GM23338 (cell line): ENCODE data around the gene CYP46A1. TPM values are rescaled to one million over a fixed set of nuclear protein-coding genes. Genes with fewer than 3 reads are reported as not detected.

Experiments used
- ATAC-seq: fragments of 200-7000 bp; cut with Tn5 transposase; 3 replicates; pipeline ENCODE4 v1.9.1; 2020
- DNase-seq: peaks from one replicate; pipeline ENCODE4 v3.0.0-alpha.2; 2015; ENCODE audit warnings: low spot score
- H2AFZ ChIP-seq: fragments of 200-600 bp; sonication (generic); 2 replicates; pipeline ENCODE4 v1.8.0; 2016; ENCODE audit warnings: antibody characterized with exemption, mild to moderate bottlenecking, moderate library complexity
- H3F3A ChIP-seq: fragments of 200-600 bp; sonication (generic); replicated peaks from 2 replicates; pipeline ENCODE4 v1.8.0; 2017; ENCODE audit warnings: antibody characterized with exemption, mixed run types, low read depth
- H3K27ac ChIP-seq: fragments of 200-600 bp; sonication (generic); 2 replicates; pipeline ENCODE4 v1.6.1; 2016; ENCODE audit warnings: low read depth
- H3K27me3 ChIP-seq: fragments of 200-600 bp; sonication (generic); 2 replicates; pipeline ENCODE4 v1.8.0; 2016; ENCODE audit warnings: mild to moderate bottlenecking, mixed run types, moderate library complexity; ENCODE audit not compliant: insufficient read depth
- H3K36me3 ChIP-seq: fragments of 200-600 bp; sonication (generic); 2 replicates; pipeline ENCODE4 v1.8.0; 2016; ENCODE audit warnings: mild to moderate bottlenecking; ENCODE audit not compliant: insufficient read depth
- H3K4me1 ChIP-seq: fragments of 200-600 bp; sonication (generic); 2 replicates; pipeline ENCODE4 v1.8.0; 2016; ENCODE audit warnings: mild to moderate bottlenecking, moderate library complexity; ENCODE audit not compliant: insufficient read depth
- H3K4me2 ChIP-seq: fragments of 200-600 bp; sonication (generic); 2 replicates; pipeline ENCODE4 v1.7.1; 2017; ENCODE audit warnings: mixed run types
- H3K4me3 ChIP-seq: fragments of 200-600 bp; sonication (generic); 2 replicates; pipeline ENCODE4 v1.6.1; 2016; ENCODE audit warnings: mixed run types
- H3K79me2 ChIP-seq: fragments of 200-600 bp; sonication (generic); replicated peaks from 2 replicates; pipeline ENCODE4 v1.8.0; 2017; ENCODE audit warnings: mild to moderate bottlenecking; ENCODE audit not compliant: insufficient read depth
- H3K9me2 ChIP-seq: fragments of 200-600 bp; sonication (generic); 2 replicates; pipeline ENCODE4 v1.8.0; 2017; ENCODE audit not compliant: insufficient read depth
- H4K20me1 ChIP-seq: fragments of 200-600 bp; sonication (generic); replicated peaks from 2 replicates; pipeline ENCODE4 v1.8.0; 2017; ENCODE audit warnings: mild to moderate bottlenecking; ENCODE audit not compliant: insufficient read depth
- H3K27ac Mint-ChIP-seq: 2 replicates; pipeline ENCODE4 v1.8.0; 2020; ENCODE audit warnings: inconsistent platforms, mild to moderate bottlenecking, moderate library complexity, mixed read lengths
- H3K27me3 Mint-ChIP-seq: 3 replicates; pipeline ENCODE4 v1.8.0; 2022; ENCODE audit warnings: low read depth, mild to moderate bottlenecking, moderate library complexity, mixed read lengths, inconsistent platforms; ENCODE audit not compliant: insufficient read depth, poor library complexity
- H3K36me3 Mint-ChIP-seq: 3 replicates; pipeline ENCODE4 v1.8.0; 2021; ENCODE audit warnings: low read depth, mild to moderate bottlenecking, inconsistent platforms, moderate library complexity, mixed read lengths
- H3K4me1 Mint-ChIP-seq: 3 replicates; pipeline ENCODE4 v1.8.0; 2020; ENCODE audit warnings: mild to moderate bottlenecking, inconsistent platforms, mixed read lengths
- H3K4me3 Mint-ChIP-seq: 3 replicates; pipeline ENCODE4 v1.8.0; 2021; ENCODE audit warnings: moderate library complexity, mild to moderate bottlenecking, inconsistent platforms, mixed read lengths
- H3K9me3 Mint-ChIP-seq: 3 replicates; pipeline ENCODE4 v1.8.0; 2020; ENCODE audit warnings: moderate library complexity, mild to moderate bottlenecking, inconsistent platforms, mixed read lengths
- CREB1 ChIP-seq: fragments of 250-450 bp; sonication (Bioruptor Pico); IDR thresholded peaks from 2 replicates; pipeline ENCODE4 v1.5.0; 2020; ENCODE audit warnings: low read depth, mild to moderate bottlenecking, moderate library complexity
- CTCF ChIP-seq, 2 experiments: fragments of 200-600 bp in 1 of 2; sonication (generic) in 1 of 2; conservative IDR thresholded peaks; 2 replicates each; pipeline versions ENCODE4 v1.5.1 to v1.6.1; 2016 to 2017; ENCODE audit warnings: antibody characterized with exemption in 2 of 2, low read depth in 2 of 2, mild to moderate bottlenecking in 2 of 2, moderate library complexity in 1 of 2
- ETS1 ChIP-seq: IDR thresholded peaks from 2 replicates; pipeline ENCODE4 v1.6.1; 2016; ENCODE audit warnings: antibody characterized with exemption
- EZH2 ChIP-seq: fragments of 200-600 bp; sonication (generic); IDR thresholded peaks from one replicate; pipeline ENCODE4 v1.8.0; 2017; ENCODE audit warnings: antibody characterized with exemption, mild to moderate bottlenecking, low read depth; ENCODE audit not compliant: unreplicated experiment
- EZH2phosphoT487 ChIP-seq: fragments of 200-600 bp; sonication (generic); IDR thresholded peaks from one replicate; pipeline ENCODE4 v1.8.1; 2018; ENCODE audit warnings: antibody characterized with exemption; ENCODE audit not compliant: unreplicated experiment
- JUNB ChIP-seq: IDR thresholded peaks from one replicate; pipeline ENCODE4 v1.6.1; 2016; ENCODE audit warnings: antibody characterized with exemption; ENCODE audit not compliant: unreplicated experiment
- NANOG ChIP-seq: IDR thresholded peaks from 2 replicates; pipeline ENCODE4 v1.6.1; 2016; ENCODE audit warnings: antibody characterized with exemption, borderline replicate concordance
- POLR2AphosphoS5 ChIP-seq: IDR thresholded peaks from 2 replicates; pipeline ENCODE4 v1.6.1; 2016; ENCODE audit warnings: antibody characterized with exemption, low read depth
- REST ChIP-seq: IDR thresholded peaks from one replicate; pipeline ENCODE4 v1.6.1; 2018; ENCODE audit warnings: antibody characterized with exemption; ENCODE audit not compliant: unreplicated experiment
- STAT1 ChIP-seq: IDR thresholded peaks from one replicate; pipeline ENCODE4 v1.6.1; 2016; ENCODE audit warnings: antibody characterized with exemption; ENCODE audit not compliant: unreplicated experiment
- ZNF114 ChIP-seq: fragments of 250-450 bp; sonication (Bioruptor Pico); IDR thresholded peaks from 2 replicates; pipeline ENCODE4 v1.5.0; 2020; ENCODE audit warnings: mild to moderate bottlenecking, moderate library complexity
- ZNF331 ChIP-seq: fragments of 250-450 bp; sonication (Bioruptor Pico); IDR thresholded peaks from 2 replicates; pipeline ENCODE4 v1.5.0; 2020; ENCODE audit warnings: low read depth, mild to moderate bottlenecking, moderate library complexity
- ZNF462 ChIP-seq: fragments of 250-450 bp; sonication (Bioruptor Pico); IDR thresholded peaks from 2 replicates; pipeline ENCODE4 v1.5.0; 2020; ENCODE audit warnings: mild to moderate bottlenecking, moderate library complexity
- polyA plus RNA-seq: library from polyadenylated mRNA; unstranded; fragments of >200 nt; fragmentation: Nextera tagmentation; extraction: Ambion mirVana; gene quantifications from 2 replicates; pipeline ENCODE4 v1.2.1, GENCODE V29; 2016
- total RNA-seq: library from RNA; depleted of rRNA; stranded (reverse); fragments of >200 nt; shearing (Covaris generic); gene quantifications from 2 replicates; pipeline ENCODE4 v1.2.3, GENCODE V29; 2014

Gene CYP46A1
- total and polyA plus RNA-seq, 2 experiments from 2014 or later = 0.59 to 0.66 TPM

- DNase-seq (no peak), ATAC-seq (no peak)
- no peak overlapping the region for H3K27ac ChIP-seq
- H3K4me3 ChIP-seq = no peak overlapping the region
- H3K36me3 ChIP-seq = no peaks in the 10 kb centered on the region
- Mint-ChIP-seq H3K36me3 (peaks cover 22% of the 10 kb centered on the region; the same call in 2 of the 3 replicates), H3K4me3 (no peak overlapping the region), H3K4me1 (peaks cover 8% of the 10 kb centered on the region; the same call in 2 of the 3 replicates), H3K27me3 (peaks cover 10% of the 10 kb centered on the region), H3K9me3 (peaks cover 27% of the 10 kb centered on the region), H3K27ac (no peak overlapping the region)
- no peaks in the 10 kb centered on the region for H3K9me2 ChIP-seq
- H3K4me2 ChIP-seq = no peak overlapping the region
- H3K4me1 ChIP-seq = 0 out of 2 replicates have a peak, but pooled peaks cover under 1% of the 10 kb centered on the region
- no peak overlapping the region for H2AFZ ChIP-seq
- no peak for TF ChIP-seq CTCF (conservative IDR thresholded peaks at IDR 0.05; ENCODE audit: low read depth in 2 of 2)
- no peak for TF ChIP-seq JUNB
- no peak for TF ChIP-seq EZH2
- TF ChIP-seq REST = no peak
- no peak for TF ChIP-seq STAT1
- TF ChIP-seq ZNF462 (CRISPR knock-in tag) = no peak
- no peak for TF ChIP-seq POLR2AphosphoS5
- TF ChIP-seq ZNF331 (CRISPR knock-in tag) = no peak
- TF ChIP-seq ZNF114 = no peak
- TF ChIP-seq EZH2phosphoT487 = no peak
- no peak for TF ChIP-seq CREB1 (CRISPR knock-in tag)
- no peak for TF ChIP-seq NANOG
- TF ChIP-seq ETS1 = no peak
- H4K20me1 ChIP-seq = no peaks in the 10 kb centered on the region
- H3K27me3 ChIP-seq = no peaks in the 10 kb centered on the region
- no peaks in the 10 kb centered on the region for H3F3A ChIP-seq
- H3K79me2 ChIP-seq = no peaks in the 10 kb centered on the region
These were observed 5.9 kb upstream of the CYP46A1 start for GRCh38 chr14:99678198-99678597.
